ENCODE measurements around the gene UBAC2. TPM values are rescaled to one million over a fixed set of nuclear protein-coding genes. Genes with fewer than 3 reads are reported as not detected.

The UBAC2 gene
- total RNA-seq, 1 experiment from 2014 or later: 41.0 TPM

GRCh38 chr13:99155821-99156220 lies 44.8 kb upstream of the UBAC2 start:
- H3K4me3 Mint-ChIP-seq (ENCODE audit: low read depth, unreplicated experiment): no peak overlapping the region
- no peaks in the 10 kb centered on the region for H3K4me1 Mint-ChIP-seq (ENCODE audit: low read depth, unreplicated experiment)
- H3K27me3 Mint-ChIP-seq (ENCODE audit: unreplicated experiment): no peaks in the 10 kb centered on the region
- intact Hi-C loops (cut with micrococcal nuclease; ENCODE audit: unreplicated experiment): no loop called here
- H3K27ac Mint-ChIP-seq (ENCODE audit: unreplicated experiment): no peak overlapping the region
- no peaks in the 10 kb centered on the region for H3K36me3 Mint-ChIP-seq (ENCODE audit: insufficient read depth, unreplicated experiment)
- TF ChIP-seq, protein P1, sequence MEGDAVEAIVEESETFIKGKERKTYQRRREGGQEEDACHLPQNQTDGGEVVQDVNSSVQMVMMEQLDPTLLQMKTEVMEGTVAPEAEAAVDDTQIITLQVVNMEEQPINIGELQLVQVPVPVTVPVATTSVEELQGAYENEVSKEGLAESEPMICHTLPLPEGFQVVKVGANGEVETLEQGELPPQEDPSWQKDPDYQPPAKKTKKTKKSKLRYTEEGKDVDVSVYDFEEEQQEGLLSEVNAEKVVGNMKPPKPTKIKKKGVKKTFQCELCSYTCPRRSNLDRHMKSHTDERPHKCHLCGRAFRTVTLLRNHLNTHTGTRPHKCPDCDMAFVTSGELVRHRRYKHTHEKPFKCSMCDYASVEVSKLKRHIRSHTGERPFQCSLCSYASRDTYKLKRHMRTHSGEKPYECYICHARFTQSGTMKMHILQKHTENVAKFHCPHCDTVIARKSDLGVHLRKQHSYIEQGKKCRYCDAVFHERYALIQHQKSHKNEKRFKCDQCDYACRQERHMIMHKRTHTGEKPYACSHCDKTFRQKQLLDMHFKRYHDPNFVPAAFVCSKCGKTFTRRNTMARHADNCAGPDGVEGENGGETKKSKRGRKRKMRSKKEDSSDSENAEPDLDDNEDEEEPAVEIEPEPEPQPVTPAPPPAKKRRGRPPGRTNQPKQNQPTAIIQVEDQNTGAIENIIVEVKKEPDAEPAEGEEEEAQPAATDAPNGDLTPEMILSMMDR (IDR thresholded peaks at IDR 0.05; ENCODE audit: unreplicated experiment): no peak
- CTCF ChIA-PET: no interaction called here
- no TSS peak for BruUV-seq (replicated peaks)
- no peak for DNase-seq
- no peaks in the 10 kb centered on the region for H3K9me3 Mint-ChIP-seq (ENCODE audit: low read depth, unreplicated experiment)

DNA sequence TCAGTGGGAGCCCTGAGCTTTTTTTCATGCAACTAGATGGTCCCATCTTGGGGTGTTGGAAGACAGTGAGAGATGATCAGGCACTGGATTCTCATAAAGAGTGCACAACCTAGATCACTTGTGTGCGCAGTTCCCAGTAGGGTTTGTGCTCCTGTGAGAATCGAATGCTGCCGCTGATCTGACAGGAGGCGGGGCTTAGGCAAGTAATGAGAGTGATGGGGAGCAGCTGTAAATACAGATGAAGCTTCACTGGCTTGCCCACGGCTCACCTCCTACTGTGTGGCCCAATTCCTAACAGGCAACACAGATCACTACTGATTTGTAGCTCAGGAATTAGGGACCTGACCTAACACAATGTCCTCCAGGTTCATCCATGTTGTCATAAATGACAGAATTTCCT lies 43.6 kb upstream of the UBAC2 start:
- TF ChIP-seq, protein P1 (IDR thresholded peaks at IDR 0.05; ENCODE audit: unreplicated experiment): no peak
- CTCF ChIA-PET: no interaction called here
- no peak overlapping the region for H3K4me3 Mint-ChIP-seq (ENCODE audit: low read depth, unreplicated experiment)
- intact Hi-C loops (cut with micrococcal nuclease; ENCODE audit: unreplicated experiment): no loop called here
- H3K27me3 Mint-ChIP-seq (ENCODE audit: unreplicated experiment): no peaks in the 10 kb centered on the region
- no peaks in the 10 kb centered on the region for H3K4me1 Mint-ChIP-seq (ENCODE audit: low read depth, unreplicated experiment)
- DNase-seq: no peak
- no peak overlapping the region for H3K27ac Mint-ChIP-seq (ENCODE audit: unreplicated experiment)
- no peaks in the 10 kb centered on the region for H3K36me3 Mint-ChIP-seq (ENCODE audit: insufficient read depth, unreplicated experiment)
- H3K9me3 Mint-ChIP-seq (ENCODE audit: low read depth, unreplicated experiment): no peaks in the 10 kb centered on the region
- no TSS peak for BruUV-seq (replicated peaks)

DNA sequence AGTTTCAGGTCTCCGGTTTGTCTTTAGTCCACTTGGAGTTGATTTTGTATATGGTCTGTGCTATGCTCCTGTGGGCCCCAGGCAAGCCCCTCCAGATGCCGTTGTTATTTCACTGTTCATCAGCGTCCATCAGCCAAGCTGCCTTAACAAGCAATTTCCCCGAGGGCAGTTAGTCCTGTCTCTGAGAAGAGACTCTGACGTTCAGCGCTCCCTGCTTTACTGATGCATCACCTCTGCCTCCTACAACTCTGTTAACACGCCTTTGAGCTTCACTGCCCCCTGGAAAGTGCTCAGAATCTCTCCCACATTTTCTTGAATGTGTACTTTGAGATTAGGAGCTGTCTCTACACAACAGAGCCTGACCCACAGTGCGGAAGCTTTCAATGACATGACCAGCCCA lies 41.8 kb upstream of the UBAC2 start:
- CTCF ChIA-PET: no interaction called here
- Mint-ChIP-seq H3K27me3 (ENCODE audit: unreplicated experiment) (no peaks in the 10 kb centered on the region), H3K4me1 (ENCODE audit: low read depth, unreplicated experiment) (no peaks in the 10 kb centered on the region), H3K36me3 (ENCODE audit: insufficient read depth, unreplicated experiment) (no peaks in the 10 kb centered on the region), H3K9me3 (ENCODE audit: low read depth, unreplicated experiment) (no peaks in the 10 kb centered on the region), H3K27ac (ENCODE audit: unreplicated experiment) (no peak overlapping the region), H3K4me3 (ENCODE audit: low read depth, unreplicated experiment) (no peak overlapping the region)
- no peak for DNase-seq
- intact Hi-C loops (cut with micrococcal nuclease; ENCODE audit: unreplicated experiment): no loop called here
- TF ChIP-seq, protein P1 (IDR thresholded peaks at IDR 0.05; ENCODE audit: unreplicated experiment): no peak
- BruUV-seq (replicated peaks): no TSS peak

GRCh38 chr13:99159331-99160061 lies 41.2 kb upstream of the UBAC2 start:
- no TSS peak for BruUV-seq (replicated peaks)
- H3K27me3 Mint-ChIP-seq (ENCODE audit: unreplicated experiment): no peaks in the 10 kb centered on the region
- TF ChIP-seq, protein P1 (IDR thresholded peaks at IDR 0.05; ENCODE audit: unreplicated experiment): no peak
- no peaks in the 10 kb centered on the region for H3K36me3 Mint-ChIP-seq (ENCODE audit: insufficient read depth, unreplicated experiment)
- no peaks in the 10 kb centered on the region for H3K9me3 Mint-ChIP-seq (ENCODE audit: low read depth, unreplicated experiment)
- H3K4me1 Mint-ChIP-seq (ENCODE audit: low read depth, unreplicated experiment): no peaks in the 10 kb centered on the region
- intact Hi-C loops (cut with micrococcal nuclease; ENCODE audit: unreplicated experiment): no loop called here
- no peak for DNase-seq
- no peak overlapping the region for H3K27ac Mint-ChIP-seq (ENCODE audit: unreplicated experiment)
- CTCF ChIA-PET: no interaction called here
- no peak overlapping the region for H3K4me3 Mint-ChIP-seq (ENCODE audit: low read depth, unreplicated experiment)
